ENCODE measurements around the gene FA2H. TPM values are rescaled to one million over a fixed set of nuclear protein-coding genes. Genes with fewer than 3 reads are reported as not detected.

FA2H gene
- polyA plus RNA-seq, 2 of the 4 experiments (the other 2 are of a cell fraction) = 5.6 to 7.1 TPM

- no peak for TF ChIP-seq EHMT2 (IDR thresholded peaks at IDR 0.05; ENCODE audit: low read depth)
- TF ChIP-seq, protein P1, sequence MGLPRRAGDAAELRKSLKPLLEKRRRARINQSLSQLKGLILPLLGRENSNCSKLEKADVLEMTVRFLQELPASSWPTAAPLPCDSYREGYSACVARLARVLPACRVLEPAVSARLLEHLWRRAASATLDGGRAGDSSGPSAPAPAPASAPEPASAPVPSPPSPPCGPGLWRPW (IDR thresholded peaks at IDR 0.05) = no peak
- 0 out of 2 replicates have a peak, but pooled peaks have one; percentile 74 for TF ChIP-seq FOSB (CRISPR knock-in tag; IDR thresholded peaks at IDR 0.05)
- TF ChIP-seq HOXA7 (CRISPR knock-in tag; IDR thresholded peaks at IDR 0.05) = peak; percentile 86; the same call in 1 of the 2 replicates
- no peak for TF ChIP-seq CHD4 (IDR thresholded peaks at IDR 0.05; ENCODE audit: borderline replicate concordance)
- no peak for TF ChIP-seq SMC3 (IDR thresholded peaks at IDR 0.05)
- TF ChIP-seq, protein P2, sequence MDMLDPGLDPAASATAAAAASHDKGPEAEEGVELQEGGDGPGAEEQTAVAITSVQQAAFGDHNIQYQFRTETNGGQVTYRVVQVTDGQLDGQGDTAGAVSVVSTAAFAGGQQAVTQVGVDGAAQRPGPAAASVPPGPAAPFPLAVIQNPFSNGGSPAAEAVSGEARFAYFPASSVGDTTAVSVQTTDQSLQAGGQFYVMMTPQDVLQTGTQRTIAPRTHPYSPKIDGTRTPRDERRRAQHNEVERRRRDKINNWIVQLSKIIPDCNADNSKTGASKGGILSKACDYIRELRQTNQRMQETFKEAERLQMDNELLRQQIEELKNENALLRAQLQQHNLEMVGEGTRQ (IDR thresholded peaks at IDR 0.05) = peak; percentile 76; the same call in 1 of the 2 replicates
These were observed 30.8 kb downstream of the FA2H start (continued) for GRCh38 chr16:74743668-74744299.

DNA sequence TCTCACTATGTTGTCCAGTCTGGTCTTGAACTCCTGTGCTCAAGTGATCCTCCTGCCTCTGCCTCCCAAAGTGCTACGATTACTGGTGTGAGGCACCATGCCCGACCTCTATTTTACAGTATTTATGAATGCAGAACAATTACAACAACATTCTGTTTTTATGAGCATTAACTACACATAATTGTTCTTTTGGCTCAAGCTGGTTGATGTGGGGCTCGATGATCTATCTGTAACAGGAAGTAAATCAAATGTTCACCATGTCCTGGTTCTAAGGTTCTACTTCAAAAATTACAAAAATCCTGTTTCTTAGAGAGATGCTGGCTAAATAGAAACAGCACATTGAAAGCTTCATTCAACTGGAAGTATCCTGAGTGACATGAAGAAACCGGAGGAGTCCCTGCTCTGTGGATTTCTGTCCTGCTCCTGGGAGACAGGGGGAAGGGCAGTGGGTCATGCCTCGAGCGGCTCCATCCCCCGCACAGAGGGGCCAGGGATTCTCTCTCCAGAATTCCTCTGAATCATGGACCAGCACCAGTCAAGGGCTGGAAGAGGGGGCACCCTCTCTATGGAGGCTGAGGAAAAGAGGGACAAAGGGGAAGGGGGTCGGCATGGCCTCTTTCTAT lies 31.5 kb downstream of the FA2H start:
- Histone ChIP-seq H3K4me2 (peak overlapping the region; percentile 89), H3K4me1 (peaks cover 72% of the 10 kb centered on the region), H3K9me3 (no peaks in the 10 kb centered on the region), H3K4me3 (peak overlapping the region; percentile 23; the same call in 2 of the 3 replicates), H3K27ac (peak overlapping the region; percentile 91)
- CTCF ChIA-PET = interaction anchor here (1.1 to 7.8 kb wide), 7 partner anchors 16 to 119 kb away, joined by 3 to 55 read pairs (median 7); no protein-coding TSS in a partner anchor
- ATAC-seq (peak; percentile 54 to 57), FAIRE-seq (peak; percentile 13), DNase-seq (ENCODE audit: low read depth in 1 of 2, low spot score in 1 of 2) (peak in 1 of 2 experiments; percentile 72)
- POLR2A ChIA-PET = interaction anchor here (1.3 kb wide), 1 partner anchor 32 kb away, joined by 8 read pairs; the partner anchor contains the start of gene FA2H
- no peak for TF ChIP-seq HDAC2 (IDR thresholded peaks at IDR 0.05)
- TF ChIP-seq FOSB (CRISPR knock-in tag; IDR thresholded peaks at IDR 0.05) = 0 out of 2 replicates have a peak, but pooled peaks have one; percentile 84
- TF ChIP-seq HOXB5 (CRISPR knock-in tag; IDR thresholded peaks at IDR 0.05) = peak; percentile 57; the same call in 1 of the 2 replicates
- TF ChIP-seq, protein P1 (IDR thresholded peaks at IDR 0.05) = no peak
- TF ChIP-seq ELK1 (IDR thresholded peaks at IDR 0.05; ENCODE audit: low read depth, low read length) = no peak
- no peak for TF ChIP-seq RAD21 (conservative IDR thresholded peaks at IDR 0.05 in 1 of 2, IDR thresholded peaks at IDR 0.05 in 1 of 2)
- TF ChIP-seq, protein P3, sequence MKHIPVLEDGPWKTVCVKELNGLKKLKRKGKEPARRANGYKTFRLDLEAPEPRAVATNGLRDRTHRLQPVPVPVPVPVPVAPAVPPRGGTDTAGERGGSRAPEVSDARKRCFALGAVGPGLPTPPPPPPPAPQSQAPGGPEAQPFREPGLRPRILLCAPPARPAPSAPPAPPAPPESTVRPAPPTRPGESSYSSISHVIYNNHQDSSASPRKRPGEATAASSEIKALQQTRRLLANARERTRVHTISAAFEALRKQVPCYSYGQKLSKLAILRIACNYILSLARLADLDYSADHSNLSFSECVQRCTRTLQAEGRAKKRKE (CRISPR knock-in tag; IDR thresholded peaks at IDR 0.05; ENCODE audit: low read depth) = peak; percentile 90; the same call in 1 of the 2 replicates
- TF ChIP-seq MAZ (IDR thresholded peaks at IDR 0.05; ENCODE audit: borderline replicate concordance, low read depth, low read length) = no peak
- TF ChIP-seq FOSL2 (IDR thresholded peaks at IDR 0.05) = no peak
- no peak for TF ChIP-seq FOSL2 (CRISPR knock-in tag; IDR thresholded peaks at IDR 0.05)
- TF ChIP-seq ESRRA (IDR thresholded peaks at IDR 0.05; ENCODE audit: borderline replicate concordance, low read length) = no peak
- TF ChIP-seq HOXB13 (CRISPR knock-in tag; IDR thresholded peaks at IDR 0.05; ENCODE audit: low read depth) = peak; percentile 83; the same call in 1 of the 2 replicates
- TF ChIP-seq HEYL (CRISPR knock-in tag; IDR thresholded peaks at IDR 0.05) = peak; percentile 63; the same call in 1 of the 2 replicates
- no peak for TF ChIP-seq JUNB (IDR thresholded peaks at IDR 0.05)
- TF ChIP-seq FOXS1 (CRISPR knock-in tag; IDR thresholded peaks at IDR 0.05) = peak; percentile 36; the same call in 1 of the 2 replicates
- TF ChIP-seq, protein P4, sequence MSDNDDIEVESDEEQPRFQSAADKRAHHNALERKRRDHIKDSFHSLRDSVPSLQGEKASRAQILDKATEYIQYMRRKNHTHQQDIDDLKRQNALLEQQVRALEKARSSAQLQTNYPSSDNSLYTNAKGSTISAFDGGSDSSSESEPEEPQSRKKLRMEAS (IDR thresholded peaks at IDR 0.05) = no peak
- TF ChIP-seq KDM1A (IDR thresholded peaks at IDR 0.05; ENCODE audit: low read depth) = no peak
- no peak for TF ChIP-seq EP300 (IDR thresholded peaks at IDR 0.05)
- TF ChIP-seq EHF (CRISPR knock-in tag; IDR thresholded peaks at IDR 0.05) = 0 out of 2 replicates have a peak, but pooled peaks have one; percentile 75
- TF ChIP-seq ZNF302 (CRISPR knock-in tag; IDR thresholded peaks at IDR 0.05) = peak; percentile 65; the same call in 1 of the 2 replicates
- TF ChIP-seq TFCP2L1 (CRISPR knock-in tag; IDR thresholded peaks at IDR 0.05) = peak; percentile 75; the same call in 1 of the 2 replicates
- peak; percentile 96 for TF ChIP-seq HOXA7 (CRISPR knock-in tag; IDR thresholded peaks at IDR 0.05)
- peak; percentile 69; the same call in 1 of the 2 replicates for TF ChIP-seq TP53 (CRISPR knock-in tag; IDR thresholded peaks at IDR 0.05)
- no peak; the same call in 1 of the 2 replicates for TF ChIP-seq RARB (CRISPR knock-in tag; IDR thresholded peaks at IDR 0.05)
- WGBS (ENCODE audit: missing lambda C conversion rate) = 14% methylated on average over 8 of the region's 8 CpGs
